Renal cortex interstitium (tissue), 11 donors: Measurements from ENCODE around the gene MSL3B. TPM values are rescaled to one million over a fixed set of nuclear protein-coding genes. Genes with fewer than 3 reads are reported as not detected.

Source experiments
- DNase-seq, 11 donors: peaks; one replicate each; pipeline ENCODE4 v3.0.0-alpha.2; 2013; ENCODE audit warnings: low read depth in 9 of 11, low spot score in 4 of 11; ENCODE audit errors: extremely low read depth in 1 of 11
- polyA plus RNA-seq, 3 donors: library from polyadenylated mRNA; unstranded; fragments of 120-200 nt; gene quantifications; one replicate each; pipeline ENCODE4 v1.2.1, GENCODE V29; 2013; ENCODE audit not compliant: insufficient read length in 3 of 3

Gene MSL3B

GRCh38 chr2:233821196-233821595 lies 47.0 kb downstream of the MSL3B start:
- no peak for DNase-seq

DNA sequence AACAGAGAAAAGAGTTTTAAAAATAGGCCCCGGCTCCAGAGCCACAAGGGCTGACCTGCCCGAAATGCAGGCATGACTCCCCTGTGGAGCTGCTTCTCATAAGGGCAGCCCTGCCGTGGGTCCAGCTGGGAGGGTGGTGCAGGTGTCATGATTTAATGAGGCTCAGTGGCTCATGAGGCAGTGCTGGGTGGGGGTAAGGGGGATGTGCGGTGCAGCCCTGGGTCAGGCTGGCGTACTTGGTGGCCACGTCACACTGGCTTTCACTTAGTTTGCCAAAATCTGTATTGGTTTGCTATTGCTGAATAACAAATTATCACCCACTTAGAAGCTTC lies 47.4 kb downstream of the MSL3B start:
- DNase-seq: no peak

GRCh38 chr2:233819884-233820773 lies 48.1 kb downstream of the MSL3B start:
- no peak for DNase-seq

DNA sequence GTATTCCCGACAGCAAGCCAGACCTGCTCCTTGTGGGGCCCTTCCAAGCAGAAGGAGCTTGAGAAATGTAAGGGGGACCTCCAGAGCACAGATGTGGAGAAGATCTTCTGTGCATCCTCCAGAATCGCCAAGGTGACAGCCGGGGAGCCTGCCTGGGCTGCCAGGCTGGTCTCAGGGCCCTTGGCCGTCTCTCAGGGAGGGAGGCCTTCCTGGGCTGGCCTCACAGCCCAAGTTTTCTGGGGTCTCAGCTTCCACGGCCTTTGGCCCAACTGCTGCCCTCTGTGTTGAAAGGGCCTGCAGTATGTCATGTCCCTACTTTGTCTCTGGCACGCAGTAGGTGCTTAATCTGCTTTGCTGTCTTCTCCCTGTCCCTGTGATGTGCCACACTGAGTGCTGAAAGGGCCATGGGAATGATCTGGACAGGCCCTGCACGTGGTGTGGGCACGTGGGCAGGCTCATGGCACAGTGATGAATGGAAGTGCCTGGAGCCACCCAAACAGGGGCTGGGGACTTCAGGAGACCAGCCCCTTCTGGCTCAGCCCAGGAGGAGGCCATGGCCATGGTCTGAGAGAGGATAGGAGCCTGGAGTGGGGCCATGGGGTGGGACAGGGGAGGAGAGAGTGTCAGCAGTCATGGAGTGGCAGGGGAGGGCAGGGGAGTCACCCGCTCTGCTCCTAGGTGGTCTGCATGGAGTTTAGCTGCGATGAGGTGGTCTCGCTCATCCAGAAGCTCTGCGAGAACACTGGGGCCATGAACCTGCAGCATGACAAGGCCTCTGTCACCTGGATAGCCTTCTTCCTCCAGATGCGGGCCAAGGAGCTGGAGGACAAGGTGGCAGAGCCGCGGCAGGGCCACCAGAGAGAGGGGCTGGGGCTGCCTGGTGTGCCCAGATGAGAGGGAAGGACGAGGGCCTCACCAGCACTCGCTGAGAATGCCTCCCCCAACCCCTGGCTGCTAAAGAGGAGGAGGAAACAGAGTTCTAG lies 49.3 kb downstream of the MSL3B start:
- DNase-seq: no peak

- DNase-seq: no peak
These were observed 50.1 kb downstream of the MSL3B start for GRCh38 chr2:233817995-233818638.

GRCh38 chr2:233817361-233817911 lies 50.8 kb downstream of the MSL3B start:
- DNase-seq: no peak

DNA sequence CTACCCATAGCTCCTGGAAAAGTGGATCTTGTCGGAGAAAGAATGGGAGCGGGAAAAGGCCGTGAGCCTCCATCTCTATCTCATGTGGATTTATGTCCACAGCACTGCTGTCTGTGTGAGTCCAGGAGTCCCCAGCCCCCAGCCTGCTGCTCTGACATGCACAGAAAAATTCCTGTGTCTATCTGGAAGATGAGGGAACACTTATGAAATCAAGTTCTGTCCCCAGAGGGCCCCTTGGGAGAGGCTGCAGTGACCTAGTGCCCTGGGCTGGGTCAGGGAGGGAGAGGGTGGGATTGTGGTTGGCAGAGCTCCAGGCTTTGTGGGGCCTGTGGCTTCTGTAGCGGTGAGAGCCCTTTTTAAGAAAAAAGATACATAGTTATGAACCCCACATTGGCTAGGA lies 51.4 kb downstream of the MSL3B start:
- no peak for DNase-seq

DNA sequence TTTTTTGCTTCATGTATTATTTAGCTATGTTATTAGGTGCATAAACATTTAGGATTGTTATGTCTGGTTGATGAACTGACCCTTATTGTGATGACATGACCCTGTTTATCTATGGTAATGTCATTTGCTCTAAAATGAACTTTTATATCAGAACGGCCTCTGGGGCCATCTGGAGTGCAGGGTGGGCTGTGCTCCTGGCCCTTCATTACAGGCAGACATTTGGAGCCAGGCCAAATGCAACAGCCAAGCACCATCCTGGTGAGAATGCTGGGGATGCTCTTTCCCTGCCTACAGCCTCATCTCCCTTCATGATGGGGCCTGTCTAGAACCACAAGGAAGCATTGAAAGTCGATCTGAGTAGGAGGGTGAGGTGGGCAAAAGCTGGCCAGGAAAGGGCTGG lies 51.9 kb downstream of the MSL3B start:
- no peak for DNase-seq

GRCh38 chr2:233815861-233816260 lies 52.3 kb downstream of the MSL3B start:
- DNase-seq: no peak

Other genes starting within 250 kb of the MSL3B start
- not detected for gene UGT1A10, start 231.9 kb downstream of the MSL3B start, polyA plus RNA-seq
- 1 to 10 TPM; 6.2 to 7.8 (median 7.0) TPM for gene UGT1A9, start 196.5 kb downstream of the MSL3B start, polyA plus RNA-seq
- under 1 TPM in 1 of 3 donors, not detected in 2; 0.09 TPM for gene UGT1A7, start 186.5 kb downstream of the MSL3B start, polyA plus RNA-seq
- 1 to 10 TPM; 2.5 to 4.3 (median 3.2) TPM for gene UGT1A6, start 175.5 kb downstream of the MSL3B start, polyA plus RNA-seq
- not detected for gene UGT1A5, start 155.5 kb downstream of the MSL3B start, polyA plus RNA-seq
- gene UGT1A4, start 149.7 kb downstream of the MSL3B start, polyA plus RNA-seq: not detected
- not detected for gene UGT1A3, start 139.3 kb downstream of the MSL3B start, polyA plus RNA-seq
- under 1 TPM; 0.23 to 0.56 (median 0.24) TPM for gene UGT1A1, start 108.1 kb downstream of the MSL3B start, polyA plus RNA-seq
- under 1 TPM in 2 of 3 donors, not detected in 1; 0.26 to 0.27 TPM for gene MROH2A, start 90.1 kb downstream of the MSL3B start, polyA plus RNA-seq
- 10 to 100 TPM; 23.2 to 25.0 (median 24.1) TPM for gene HJURP, start 13.9 kb downstream of the MSL3B start, polyA plus RNA-seq
- under 1 TPM in 1 of 3 donors, not detected in 2; 0.56 TPM for gene TRPM8, start 49.0 kb upstream of the MSL3B start, polyA plus RNA-seq
- not detected for gene SPP2, start 182.3 kb upstream of the MSL3B start, polyA plus RNA-seq